ENCODE data around the gene FBLN1.

DNA sequence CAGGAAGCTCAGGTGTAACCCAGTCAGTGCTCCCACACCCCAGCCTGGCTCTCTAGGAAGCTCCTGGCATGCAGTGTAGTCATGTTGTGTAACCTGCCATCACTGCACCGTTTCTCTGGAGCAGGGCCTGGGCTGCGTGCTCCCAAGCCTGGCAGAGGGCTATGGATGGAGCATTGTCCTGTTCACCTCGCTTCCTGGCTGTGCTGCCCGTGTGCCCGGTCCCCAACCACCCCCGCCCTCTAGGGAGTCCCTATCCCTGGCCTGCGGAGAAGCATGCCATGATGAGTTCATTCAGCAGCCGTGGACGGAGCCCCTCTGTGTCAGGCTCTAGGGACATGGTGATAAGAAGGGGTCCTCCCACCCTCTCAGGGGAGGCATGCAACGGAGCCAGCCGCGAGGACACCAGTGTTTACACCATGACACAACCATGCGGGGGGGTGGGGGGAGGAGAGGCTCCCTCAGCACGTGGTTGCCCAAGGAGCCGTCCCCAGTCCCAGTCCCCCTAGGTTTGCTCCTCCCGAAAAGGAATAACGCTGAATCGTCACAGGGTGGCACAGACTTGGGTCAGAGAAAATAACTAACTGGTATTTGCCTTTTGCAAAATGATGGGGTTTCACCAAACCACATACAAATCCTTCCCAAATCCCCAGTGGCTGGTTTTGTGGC is 73.1 kb downstream of the FBLN1 start:
- TF ChIP-seq POLR2A (IDR thresholded peaks at IDR 0.05) (no peak), EP300 (IDR thresholded peaks at IDR 0.05) (no peak)
- TF ChIP-seq, protein P1, sequence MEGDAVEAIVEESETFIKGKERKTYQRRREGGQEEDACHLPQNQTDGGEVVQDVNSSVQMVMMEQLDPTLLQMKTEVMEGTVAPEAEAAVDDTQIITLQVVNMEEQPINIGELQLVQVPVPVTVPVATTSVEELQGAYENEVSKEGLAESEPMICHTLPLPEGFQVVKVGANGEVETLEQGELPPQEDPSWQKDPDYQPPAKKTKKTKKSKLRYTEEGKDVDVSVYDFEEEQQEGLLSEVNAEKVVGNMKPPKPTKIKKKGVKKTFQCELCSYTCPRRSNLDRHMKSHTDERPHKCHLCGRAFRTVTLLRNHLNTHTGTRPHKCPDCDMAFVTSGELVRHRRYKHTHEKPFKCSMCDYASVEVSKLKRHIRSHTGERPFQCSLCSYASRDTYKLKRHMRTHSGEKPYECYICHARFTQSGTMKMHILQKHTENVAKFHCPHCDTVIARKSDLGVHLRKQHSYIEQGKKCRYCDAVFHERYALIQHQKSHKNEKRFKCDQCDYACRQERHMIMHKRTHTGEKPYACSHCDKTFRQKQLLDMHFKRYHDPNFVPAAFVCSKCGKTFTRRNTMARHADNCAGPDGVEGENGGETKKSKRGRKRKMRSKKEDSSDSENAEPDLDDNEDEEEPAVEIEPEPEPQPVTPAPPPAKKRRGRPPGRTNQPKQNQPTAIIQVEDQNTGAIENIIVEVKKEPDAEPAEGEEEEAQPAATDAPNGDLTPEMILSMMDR (IDR thresholded peaks at IDR 0.05) = no peak
